ENCODE results near the gene PLXNA4. TPM values are rescaled to one million over a fixed set of nuclear protein-coding genes. Genes with fewer than 3 reads are reported as not detected.

The PLXNA4 gene
- total RNA-seq, 2 experiments from 2014 or later: 0.75 to 0.85 TPM

- no peaks in the 10 kb centered on the region for H3K36me3 ChIP-seq (ENCODE audit: insufficient read depth, low read length)
- H3K27ac ChIP-seq (ENCODE audit: low read depth in 1 of 2, low read length in 2 of 2): no peak overlapping the region
- no peak overlapping the region for H3K4me3 Mint-ChIP-seq
- intact Hi-C loops (cut with DNase I, micrococcal nuclease): no loop called here
- no peak for ATAC-seq (ENCODE audit: poor library complexity)
- no peaks in the 10 kb centered on the region for H3K27me3 ChIP-seq (ENCODE audit: control insufficient read depth in 1 of 2, insufficient read depth in 2 of 2, low read length in 2 of 2)
- H3K9me3 Mint-ChIP-seq: peaks cover 2% of the 10 kb centered on the region
- no peaks in the 10 kb centered on the region for H3K4me1 ChIP-seq (ENCODE audit: insufficient read depth, low read length)
- no peak overlapping the region for H3K4me3 ChIP-seq (ENCODE audit: low read length)
- POLR2A ChIA-PET: no interaction called here
- H3K36me3 Mint-ChIP-seq (ENCODE audit: low read depth): no peaks in the 10 kb centered on the region
- no peak overlapping the region for H3K27ac Mint-ChIP-seq
- H3K9me3 ChIP-seq (ENCODE audit: control insufficient read depth in 1 of 2, insufficient read depth in 1 of 2, low read length in 2 of 2): peaks cover 0 to 12% of the 10 kb centered on the region in 2 experiments
- H3K4me1 Mint-ChIP-seq (ENCODE audit: low read depth): no peaks in the 10 kb centered on the region
- TF ChIP-seq, protein P1, sequence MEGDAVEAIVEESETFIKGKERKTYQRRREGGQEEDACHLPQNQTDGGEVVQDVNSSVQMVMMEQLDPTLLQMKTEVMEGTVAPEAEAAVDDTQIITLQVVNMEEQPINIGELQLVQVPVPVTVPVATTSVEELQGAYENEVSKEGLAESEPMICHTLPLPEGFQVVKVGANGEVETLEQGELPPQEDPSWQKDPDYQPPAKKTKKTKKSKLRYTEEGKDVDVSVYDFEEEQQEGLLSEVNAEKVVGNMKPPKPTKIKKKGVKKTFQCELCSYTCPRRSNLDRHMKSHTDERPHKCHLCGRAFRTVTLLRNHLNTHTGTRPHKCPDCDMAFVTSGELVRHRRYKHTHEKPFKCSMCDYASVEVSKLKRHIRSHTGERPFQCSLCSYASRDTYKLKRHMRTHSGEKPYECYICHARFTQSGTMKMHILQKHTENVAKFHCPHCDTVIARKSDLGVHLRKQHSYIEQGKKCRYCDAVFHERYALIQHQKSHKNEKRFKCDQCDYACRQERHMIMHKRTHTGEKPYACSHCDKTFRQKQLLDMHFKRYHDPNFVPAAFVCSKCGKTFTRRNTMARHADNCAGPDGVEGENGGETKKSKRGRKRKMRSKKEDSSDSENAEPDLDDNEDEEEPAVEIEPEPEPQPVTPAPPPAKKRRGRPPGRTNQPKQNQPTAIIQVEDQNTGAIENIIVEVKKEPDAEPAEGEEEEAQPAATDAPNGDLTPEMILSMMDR (IDR thresholded peaks at IDR 0.05): no peak
- no peak for DNase-seq
- CTCF ChIA-PET: no interaction called here
- peaks cover 11% of the 10 kb centered on the region for H3K27me3 Mint-ChIP-seq
These were observed 373.2 kb downstream of the PLXNA4 start for GRCh38 chr7:132203021-132203420.

DNA sequence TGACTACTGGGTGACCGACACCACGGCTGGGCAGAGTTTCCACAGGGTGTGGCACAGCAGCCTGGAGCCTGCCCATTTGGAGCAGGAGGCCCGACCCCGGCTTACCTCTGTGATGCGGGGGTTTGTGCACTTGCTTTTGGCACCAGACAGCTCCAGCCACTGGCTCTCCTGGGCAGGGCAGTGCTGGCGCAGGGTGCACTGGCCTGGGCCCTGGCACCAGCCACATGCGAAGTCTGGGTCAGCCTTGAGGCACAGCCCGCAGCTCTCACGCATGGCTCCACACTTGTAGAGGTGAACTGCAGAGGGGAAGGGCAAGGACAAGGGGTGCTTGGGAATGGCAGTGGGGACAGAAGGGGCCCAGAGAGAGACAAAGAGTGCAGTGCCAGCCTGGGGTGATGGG, 373.7 kb downstream of the PLXNA4 start:
- Mint-ChIP-seq H3K9me3 (peaks cover 2% of the 10 kb centered on the region), H3K27ac (no peak overlapping the region), H3K4me1 (ENCODE audit: low read depth) (no peaks in the 10 kb centered on the region), H3K27me3 (peaks cover 11% of the 10 kb centered on the region), H3K4me3 (no peak overlapping the region), H3K36me3 (ENCODE audit: low read depth) (no peaks in the 10 kb centered on the region)
- Histone ChIP-seq H3K27me3 (ENCODE audit: control insufficient read depth in 1 of 2, insufficient read depth in 2 of 2, low read length in 2 of 2) (no peaks in the 10 kb centered on the region), H3K27ac (ENCODE audit: low read depth in 1 of 2, low read length in 2 of 2) (no peak overlapping the region), H3K9me3 (ENCODE audit: control insufficient read depth in 1 of 2, insufficient read depth in 1 of 2, low read length in 2 of 2) (peaks cover 0 to 12% of the 10 kb centered on the region in 2 experiments), H3K4me1 (ENCODE audit: insufficient read depth, low read length) (no peaks in the 10 kb centered on the region), H3K4me3 (ENCODE audit: low read length) (no peak overlapping the region), H3K36me3 (ENCODE audit: insufficient read depth, low read length) (no peaks in the 10 kb centered on the region)
- intact Hi-C loops (cut with DNase I, micrococcal nuclease): no loop called here
- DNase-seq (no peak), ATAC-seq (ENCODE audit: poor library complexity) (no peak)
- TF ChIP-seq, protein P1 (IDR thresholded peaks at IDR 0.05): no peak
- ChIA-PET CTCF (no interaction called here), POLR2A (no interaction called here)

- Mint-ChIP-seq H3K4me3 (no peak overlapping the region), H3K27ac (no peak overlapping the region), H3K36me3 (ENCODE audit: low read depth) (no peaks in the 10 kb centered on the region), H3K27me3 (peaks cover 11% of the 10 kb centered on the region), H3K4me1 (ENCODE audit: low read depth) (no peaks in the 10 kb centered on the region), H3K9me3 (peaks cover 2% of the 10 kb centered on the region)
- ChIA-PET POLR2A (no interaction called here), CTCF (no interaction called here)
- intact Hi-C loops (cut with DNase I, micrococcal nuclease): no loop called here
- no peak for DNase-seq
- Histone ChIP-seq H3K9me3 (ENCODE audit: control insufficient read depth in 1 of 2, insufficient read depth in 1 of 2, low read length in 2 of 2) (peaks cover 0 to 7% of the 10 kb centered on the region in 2 experiments), H3K27ac (ENCODE audit: low read depth in 1 of 2, low read length in 2 of 2) (no peak overlapping the region), H3K27me3 (ENCODE audit: control insufficient read depth in 1 of 2, insufficient read depth in 2 of 2, low read length in 2 of 2) (no peaks in the 10 kb centered on the region), H3K36me3 (ENCODE audit: insufficient read depth, low read length) (no peaks in the 10 kb centered on the region), H3K4me1 (ENCODE audit: insufficient read depth, low read length) (no peaks in the 10 kb centered on the region), H3K4me3 (ENCODE audit: low read length) (no peak overlapping the region)
- no peak for ATAC-seq (ENCODE audit: poor library complexity)
- TF ChIP-seq, protein P1 (IDR thresholded peaks at IDR 0.05): no peak
These were observed 376.1 kb downstream of the PLXNA4 start for GRCh38 chr7:132200141-132200540.

Data from CD4-positive, alpha-beta T cell (primary cell).